ENCODE results near the gene EXOC3L4.

Gene EXOC3L4

GRCh38 chr14:103123634-103124500 lies 29.3 kb downstream of the EXOC3L4 start:
- no peak for DNase-seq

DNA sequence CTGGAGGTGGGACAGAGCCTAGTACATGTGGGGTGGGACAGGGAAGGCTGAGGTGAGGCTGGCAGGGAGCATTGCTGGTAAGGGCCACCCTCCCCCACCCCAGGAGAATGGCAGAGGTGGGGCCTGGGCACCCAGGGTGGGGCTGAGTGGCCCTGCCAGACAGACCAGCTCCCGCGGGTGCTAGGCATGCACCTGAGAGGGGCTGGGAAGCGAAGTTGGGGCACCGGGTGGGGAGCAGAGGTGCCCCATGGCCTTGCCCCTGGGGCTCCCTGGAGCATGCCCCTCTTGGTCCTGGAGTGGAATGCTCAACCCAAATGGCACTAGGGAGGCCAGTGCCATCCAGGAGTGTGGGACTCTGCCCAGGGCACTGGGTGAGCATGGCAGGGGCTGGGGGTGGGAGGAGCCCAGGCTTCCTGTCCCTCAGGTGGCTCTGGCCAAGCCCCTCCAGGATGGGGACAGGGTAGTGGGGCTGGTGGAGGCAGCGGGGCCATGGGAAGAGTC lies 30.0 kb downstream of the EXOC3L4 start:
- DNase-seq, result no peak

DNA sequence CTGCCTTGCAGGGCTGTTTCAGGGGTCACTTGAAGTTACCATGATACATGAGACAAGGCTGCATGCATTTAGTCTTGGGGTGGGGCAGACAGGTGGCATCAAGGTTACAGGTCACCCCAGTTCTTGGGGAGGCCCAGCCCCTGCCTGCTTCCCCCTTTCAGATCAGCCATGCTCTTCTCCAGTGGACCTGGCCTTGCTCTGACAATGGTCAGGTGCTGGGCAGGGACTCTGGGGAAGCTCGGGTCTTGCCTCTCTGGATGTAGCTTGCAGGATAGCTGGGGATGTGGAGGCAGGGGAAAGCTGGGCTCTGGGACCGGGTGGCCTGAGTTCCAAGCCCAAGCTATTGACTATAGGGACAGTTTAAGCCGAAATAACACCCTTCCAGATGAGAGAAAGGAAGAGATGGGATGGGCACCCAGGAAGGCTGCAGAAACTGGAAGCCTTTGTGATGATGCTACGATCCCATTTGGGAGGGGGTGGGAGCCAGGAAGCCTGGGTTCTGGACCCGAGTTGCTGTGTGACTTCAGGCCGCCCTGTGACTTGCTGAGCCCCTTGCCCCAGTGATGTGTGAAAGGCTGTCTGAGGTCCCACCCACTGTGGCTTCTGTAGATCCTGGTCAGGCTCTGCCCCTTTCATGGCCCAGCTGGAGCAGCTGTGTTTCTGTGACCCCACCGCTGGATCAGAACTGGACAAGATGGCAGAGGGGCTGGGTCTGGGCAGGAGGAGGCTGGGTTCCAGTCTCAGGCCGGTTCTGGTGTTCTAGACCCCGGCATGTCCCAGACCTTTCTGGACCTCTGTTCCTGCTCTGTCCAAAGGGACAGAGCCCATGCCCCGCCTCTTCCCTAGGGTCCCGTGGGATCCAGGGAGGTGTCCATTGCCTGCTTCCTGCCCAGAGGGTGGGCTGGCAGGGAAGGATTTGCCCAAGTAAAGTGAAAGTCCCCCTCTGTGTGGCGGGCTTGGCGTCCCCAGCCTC lies 30.9 kb downstream of the EXOC3L4 start:
- DNase-seq, result no peak

- no peak for DNase-seq
These were observed 31.8 kb downstream of the EXOC3L4 start for GRCh38 chr14:103126088-103126872.

GRCh38 chr14:103126873-103127304 lies 32.4 kb downstream of the EXOC3L4 start:
- DNase-seq, result no peak

DNA sequence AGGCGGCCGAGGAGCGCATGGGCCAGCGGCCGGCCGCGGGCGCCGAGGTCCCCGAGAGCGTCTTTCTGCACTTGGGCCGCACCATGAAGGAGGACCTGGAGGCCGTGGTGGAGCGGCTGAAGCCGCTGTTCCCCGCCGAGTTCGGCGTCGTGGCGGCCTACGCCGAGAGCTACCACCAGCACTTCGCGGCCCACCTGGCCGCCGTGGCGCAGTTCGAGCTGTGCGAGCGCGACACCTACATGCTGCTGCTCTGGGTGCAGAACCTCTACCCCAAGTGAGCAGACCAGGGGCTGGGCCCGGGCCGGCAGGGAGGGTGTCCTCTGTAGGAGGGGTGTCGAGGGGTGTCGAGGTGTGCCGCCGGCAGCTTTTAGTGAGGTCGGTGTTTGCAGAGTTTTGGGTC lies 32.8 kb downstream of the EXOC3L4 start:
- no peak for DNase-seq

- no peak for DNase-seq
These were observed 33.5 kb downstream of the EXOC3L4 start for GRCh38 chr14:103127861-103128598.

DNA sequence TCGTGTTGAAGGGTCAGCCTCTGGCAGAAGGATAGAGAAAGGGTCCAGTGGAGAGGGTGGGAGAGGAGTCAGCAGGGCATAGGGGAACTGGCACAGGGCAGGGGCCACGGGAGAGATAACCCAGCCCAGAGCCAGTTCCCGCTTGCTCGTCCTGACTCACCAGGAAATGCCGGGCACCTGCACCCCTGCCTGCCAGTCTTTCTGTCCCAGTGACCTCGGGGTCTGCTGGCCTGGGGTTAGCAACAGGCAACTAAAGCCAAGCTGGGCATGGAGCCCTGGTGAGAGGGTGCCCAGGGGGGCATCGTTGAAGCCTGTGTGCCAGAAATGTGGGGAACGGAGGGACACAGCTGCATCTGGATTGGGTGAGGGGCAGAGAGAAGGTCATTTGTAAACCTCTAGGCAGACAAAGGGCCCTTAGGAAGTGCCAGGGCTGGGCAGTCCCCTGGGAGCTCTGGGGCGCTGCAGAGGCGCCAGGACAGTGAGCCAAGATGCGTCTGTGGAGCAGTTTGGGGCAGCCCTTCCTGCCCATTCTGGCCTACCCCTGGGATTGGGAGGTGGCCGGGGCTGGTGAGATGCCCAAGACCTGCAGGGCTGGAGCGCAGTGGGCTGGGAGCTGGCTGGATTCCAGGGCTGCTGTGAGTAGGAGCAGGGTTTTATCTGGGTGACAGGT lies 34.2 kb downstream of the EXOC3L4 start:
- DNase-seq, result no peak

- no peak for DNase-seq
These were observed 34.9 kb downstream of the EXOC3L4 start for GRCh38 chr14:103129301-103130016.

DNA sequence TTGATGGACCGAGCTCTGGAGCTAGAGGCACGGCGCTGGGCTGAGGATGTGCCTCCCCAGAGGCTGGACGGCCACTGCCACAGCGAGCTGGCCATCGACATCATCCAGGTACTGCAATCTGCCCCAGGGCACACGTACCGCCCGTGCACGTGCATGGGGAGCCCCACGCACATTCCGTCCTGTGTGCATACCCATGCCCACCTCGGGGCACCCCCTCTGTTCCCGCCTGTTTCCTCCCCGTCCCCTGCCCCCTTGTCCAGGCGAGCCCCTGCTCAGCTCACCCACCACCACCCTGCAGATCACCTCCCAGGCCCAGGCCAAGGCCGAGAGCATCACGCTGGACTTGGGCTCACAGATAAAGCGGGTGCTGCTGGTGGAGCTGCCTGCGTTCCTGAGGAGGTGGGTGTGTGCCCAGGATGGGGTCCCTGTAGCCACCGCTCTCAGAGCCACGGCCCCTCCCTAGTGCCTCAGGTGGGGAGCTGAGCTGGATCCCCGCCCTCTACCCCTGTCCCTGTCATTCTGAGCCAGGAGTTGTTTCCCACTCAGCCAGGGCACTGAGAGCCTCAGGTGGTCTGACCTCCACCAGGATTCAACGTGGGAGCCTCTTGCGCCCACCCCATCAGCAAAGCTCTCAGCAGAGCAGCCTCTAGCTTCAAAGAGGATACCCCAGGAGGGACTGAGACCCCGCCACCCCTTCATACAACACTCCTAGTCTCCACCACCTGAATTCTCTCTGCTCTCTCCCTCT lies 35.7 kb downstream of the EXOC3L4 start:
- DNase-seq, result no peak

GRCh38 chr14:103130965-103131364 lies 36.4 kb downstream of the EXOC3L4 start:
- DNase-seq, result no peak

DNA sequence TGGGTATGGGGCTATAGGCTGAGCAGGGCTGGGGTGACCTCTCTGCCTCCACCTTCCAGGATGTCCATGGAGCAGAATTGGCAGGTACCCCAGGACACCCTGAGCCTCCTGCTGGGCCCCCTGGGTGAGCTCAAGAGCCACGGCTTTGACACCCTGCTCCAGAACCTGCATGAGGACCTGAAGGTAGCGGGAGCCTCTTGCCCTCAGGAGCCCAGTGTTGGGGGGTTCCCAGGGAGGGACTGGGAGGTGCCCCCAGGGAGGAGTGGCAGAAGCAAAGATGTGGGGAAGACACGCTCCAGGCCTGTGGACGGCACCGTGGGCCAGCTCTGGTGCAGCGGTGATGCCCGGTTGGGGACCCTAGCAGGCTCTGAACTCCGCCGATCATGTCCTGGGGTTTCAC lies 37.1 kb downstream of the EXOC3L4 start:
- no peak for DNase-seq

- no peak for DNase-seq
These were observed 38.1 kb downstream of the EXOC3L4 start for GRCh38 chr14:103132381-103133209.

DNA sequence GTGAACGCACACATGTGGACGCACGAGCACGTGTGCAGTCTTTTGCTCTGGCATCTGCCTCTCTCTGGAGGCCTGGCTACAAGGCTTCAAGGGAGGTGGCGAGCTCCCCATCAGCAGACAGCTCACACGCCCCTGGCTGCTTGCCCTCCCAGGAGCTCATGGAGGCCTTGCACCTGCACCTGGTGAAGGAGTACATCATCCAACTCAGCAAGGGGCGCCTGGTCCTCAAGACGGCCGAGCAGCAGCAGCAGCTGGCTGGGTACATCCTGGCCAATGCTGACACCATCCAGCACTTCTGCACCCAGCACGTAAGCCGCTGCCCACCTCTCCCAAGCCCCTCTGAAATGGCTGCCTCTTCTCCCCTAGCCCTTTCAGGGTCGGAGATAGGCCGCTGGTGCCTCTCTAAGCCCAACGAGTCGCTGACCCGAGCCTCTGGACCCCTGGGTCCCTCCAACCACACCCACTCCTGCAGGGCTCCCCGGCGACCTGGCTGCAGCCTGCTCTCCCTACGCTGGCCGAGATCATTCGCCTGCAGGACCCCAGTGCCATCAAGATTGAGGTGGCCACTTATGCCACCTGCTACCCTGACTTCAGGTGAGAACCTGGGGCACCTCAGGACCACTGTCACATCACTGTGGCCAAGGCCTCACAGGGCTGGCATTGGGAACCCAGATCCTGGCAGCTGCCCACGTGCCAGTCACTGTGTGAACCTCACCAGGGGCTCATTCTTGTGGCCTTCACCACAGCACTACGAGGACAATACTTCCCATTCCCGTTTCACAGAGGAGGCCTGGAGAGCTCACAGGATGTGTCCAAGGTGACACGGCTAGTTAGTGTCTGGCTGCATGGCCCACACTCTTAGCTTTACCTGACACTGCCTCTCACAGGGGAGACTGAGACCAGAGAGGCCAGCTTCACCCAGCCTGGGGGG lies 39.0 kb downstream of the EXOC3L4 start:
- no peak for DNase-seq

DNA sequence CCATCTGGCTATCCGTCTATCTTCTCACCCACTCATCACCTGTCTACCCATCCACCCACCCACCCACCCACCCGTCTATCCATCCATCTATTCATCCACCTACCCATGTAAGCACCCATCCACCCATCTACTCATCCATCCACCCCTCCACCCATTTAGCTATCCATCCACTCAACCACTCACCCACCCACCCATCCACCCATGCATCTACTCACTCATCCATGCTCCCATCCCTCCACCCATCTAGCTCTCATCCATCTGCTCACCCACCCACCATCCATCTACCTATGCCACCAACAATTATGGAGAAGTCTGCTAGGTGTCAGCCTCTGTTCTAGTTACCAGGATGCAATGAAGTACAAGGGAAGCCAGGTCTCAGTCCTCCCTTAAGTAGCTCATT lies 39.9 kb downstream of the EXOC3L4 start:
- DNase-seq, result no peak

DNA sequence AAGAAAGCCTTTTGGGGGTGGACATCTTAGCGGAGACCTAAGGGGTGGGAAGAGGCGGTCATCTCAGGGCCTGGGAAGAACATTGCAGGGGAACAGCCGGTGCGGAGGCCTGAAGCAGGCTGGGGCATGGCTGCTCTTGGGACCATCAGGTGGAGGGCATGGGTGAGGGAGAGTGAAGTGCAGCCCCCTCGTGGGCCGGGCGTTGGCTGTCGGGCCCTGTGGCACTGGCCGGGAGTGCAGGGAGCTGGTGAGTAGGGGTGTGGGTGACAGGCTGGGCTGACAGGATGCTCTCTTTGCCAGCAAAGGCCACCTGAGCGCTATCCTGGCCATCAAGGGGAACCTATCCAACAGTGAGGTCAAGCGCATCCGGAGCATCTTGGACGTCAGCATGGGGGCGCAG lies 40.4 kb downstream of the EXOC3L4 start:
- DNase-seq, result no peak

DNA sequence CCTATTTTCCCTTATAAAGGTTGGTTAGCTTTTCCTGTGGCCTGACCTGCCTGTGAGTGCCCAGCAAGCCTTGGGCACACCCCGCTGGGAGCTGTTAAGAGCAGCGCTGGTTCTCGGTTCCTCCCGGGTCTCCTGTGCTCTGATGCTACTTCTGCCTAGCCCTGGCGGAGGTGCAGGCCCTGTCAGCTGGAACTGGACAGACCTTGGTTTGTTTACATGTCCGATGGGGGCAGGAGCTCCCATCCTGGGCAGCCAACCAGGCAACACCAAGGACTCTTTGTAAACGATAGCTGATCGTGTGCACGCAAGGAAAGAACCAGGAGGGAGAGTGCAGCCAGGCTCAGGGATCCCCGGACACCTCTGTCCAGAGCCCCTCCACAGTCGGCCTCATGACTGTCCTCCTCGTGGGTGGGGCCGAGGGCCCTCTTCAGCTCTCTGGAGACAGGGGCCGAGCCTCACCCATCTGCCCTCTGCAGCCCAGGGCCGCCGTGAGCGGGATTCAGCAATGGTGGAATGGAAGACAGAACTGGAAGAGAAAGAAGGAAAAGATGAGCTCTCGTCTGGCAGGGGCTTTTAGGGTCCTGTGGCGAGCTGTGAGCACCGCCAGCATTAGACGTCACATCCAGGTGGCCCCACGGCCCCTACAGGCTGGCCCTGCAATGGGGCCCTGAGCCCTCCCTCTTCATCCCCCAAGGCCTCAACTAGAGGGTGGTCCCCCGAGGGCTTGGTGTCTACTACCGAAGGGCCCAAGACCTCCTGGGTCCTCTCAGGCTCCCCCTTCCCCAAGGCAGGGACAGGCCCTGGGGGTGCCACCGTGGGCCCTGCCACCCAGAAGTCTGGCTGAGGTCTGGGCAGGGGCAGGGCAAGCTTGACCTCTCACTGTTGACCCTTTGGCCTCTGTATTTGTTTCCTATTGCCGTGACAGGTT lies 41.1 kb downstream of the EXOC3L4 start:
- DNase-seq, result no peak
